ENCODE measurements around the gene TBL1X. TPM values are rescaled to one million over a fixed set of nuclear protein-coding genes. Genes with fewer than 3 reads are reported as not detected.

The TBL1X gene
- polyA plus RNA-seq, 4 donors, result 25.1 to 28.0 (median 27.7) TPM

GRCh38 chrX:9493936-9494335 is 29.1 kb downstream of the TBL1X start:
- no peak for DNase-seq (ENCODE audit: low read depth in 4 of 4, low spot score in 2 of 4)

DNA sequence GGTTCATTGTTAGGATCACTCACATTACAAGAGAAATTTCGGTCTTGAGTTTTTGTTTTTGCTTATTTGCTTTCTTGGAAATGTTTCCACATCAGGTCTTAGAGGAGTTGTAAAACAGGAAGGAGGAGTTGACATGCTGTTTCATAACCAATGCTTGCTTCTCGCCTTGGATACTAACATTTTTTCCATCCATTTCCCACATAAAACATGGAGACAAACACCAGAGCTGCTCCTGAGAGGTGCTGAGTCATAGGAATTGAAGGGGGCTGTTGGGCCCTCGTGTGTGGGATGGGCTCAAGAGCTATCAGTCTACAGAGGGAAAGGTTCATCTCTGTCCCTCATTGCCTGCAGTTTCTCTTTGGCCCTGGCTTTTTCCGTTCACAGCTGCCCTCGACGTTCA is 29.9 kb downstream of the TBL1X start:
- no peak for DNase-seq (ENCODE audit: low read depth in 4 of 4, low spot score in 2 of 4)

DNA sequence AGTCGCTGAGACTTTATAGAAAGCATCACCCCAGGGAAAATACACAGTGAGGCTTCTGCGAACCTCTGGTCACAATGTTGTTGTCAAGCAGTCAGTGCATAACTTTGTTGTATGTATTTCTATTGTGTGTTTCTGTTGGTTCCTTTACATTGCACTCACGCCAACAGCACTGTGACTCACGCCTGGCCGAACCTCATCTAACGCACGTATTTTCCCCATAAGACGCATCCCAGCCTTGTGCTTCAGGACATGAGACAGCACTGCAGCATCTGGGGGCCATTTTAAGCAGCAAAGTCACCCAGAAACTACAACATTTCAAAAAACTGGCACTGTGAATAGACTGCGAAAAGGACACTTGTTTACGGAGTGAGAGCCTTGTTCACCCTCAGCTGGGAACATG is 30.6 kb downstream of the TBL1X start:
- no peak for DNase-seq (ENCODE audit: low read depth in 4 of 4, low spot score in 2 of 4)

DNA sequence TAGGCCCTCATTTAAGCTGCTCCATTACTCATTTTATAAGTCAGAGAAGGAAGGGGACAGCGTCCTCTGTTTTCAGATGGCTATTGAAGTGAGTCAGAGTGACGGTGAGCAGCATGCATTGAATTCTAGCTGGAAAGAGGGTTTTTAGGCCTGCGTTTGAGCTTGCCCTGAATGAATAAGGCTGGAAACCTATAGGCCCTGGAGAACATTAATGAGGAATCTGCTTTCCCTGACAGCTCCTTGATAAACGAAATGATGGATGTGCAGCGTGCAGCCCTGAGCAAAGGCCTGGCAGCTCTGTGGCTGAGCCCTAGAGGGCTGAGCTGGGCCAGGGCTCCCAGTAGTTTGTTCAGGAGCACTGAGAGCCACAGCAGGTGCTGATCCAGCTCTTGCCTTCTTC is 33.4 kb downstream of the TBL1X start:
- DNase-seq (ENCODE audit: low read depth in 4 of 4, low spot score in 2 of 4), result no peak

- no peak for DNase-seq (ENCODE audit: low read depth in 4 of 4, low spot score in 2 of 4)
These were observed 35.7 kb downstream of the TBL1X start for GRCh38 chrX:9500584-9500983.

DNA sequence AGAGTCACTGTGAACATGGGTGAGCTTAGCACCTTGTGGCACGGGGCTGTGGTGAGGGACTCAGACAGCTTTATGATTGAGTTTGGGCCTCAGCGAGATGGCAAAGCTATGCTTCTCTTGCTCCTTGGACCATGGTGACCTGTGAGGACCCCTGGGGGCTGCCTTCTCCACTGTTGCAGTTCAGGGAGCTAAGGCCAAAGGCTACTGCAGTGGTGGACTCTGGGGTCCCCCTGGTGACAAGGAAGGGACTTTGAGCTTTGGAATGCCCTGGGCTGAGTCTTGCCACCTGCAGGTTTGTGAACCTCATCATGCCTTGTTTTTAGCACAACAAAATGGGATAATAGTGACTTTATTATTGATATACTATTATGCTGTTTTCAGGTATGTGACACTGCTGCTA is 36.5 kb downstream of the TBL1X start:
- DNase-seq (ENCODE audit: low read depth in 4 of 4, low spot score in 2 of 4), result no peak

- DNase-seq (ENCODE audit: low read depth in 4 of 4, low spot score in 2 of 4), result no peak
These were observed 38.4 kb downstream of the TBL1X start for GRCh38 chrX:9503261-9503660.

- no peak for DNase-seq (ENCODE audit: low read depth in 4 of 4, low spot score in 2 of 4)
These were observed 45.5 kb downstream of the TBL1X start for GRCh38 chrX:9510366-9510765.

GRCh38 chrX:9510980-9511379 is 46.1 kb downstream of the TBL1X start:
- no peak for DNase-seq (ENCODE audit: low read depth in 4 of 4, low spot score in 2 of 4)

- no peak for DNase-seq (ENCODE audit: low read depth in 4 of 4, low spot score in 2 of 4)
These were observed 50.6 kb downstream of the TBL1X start for GRCh38 chrX:9515489-9515888.

DNA sequence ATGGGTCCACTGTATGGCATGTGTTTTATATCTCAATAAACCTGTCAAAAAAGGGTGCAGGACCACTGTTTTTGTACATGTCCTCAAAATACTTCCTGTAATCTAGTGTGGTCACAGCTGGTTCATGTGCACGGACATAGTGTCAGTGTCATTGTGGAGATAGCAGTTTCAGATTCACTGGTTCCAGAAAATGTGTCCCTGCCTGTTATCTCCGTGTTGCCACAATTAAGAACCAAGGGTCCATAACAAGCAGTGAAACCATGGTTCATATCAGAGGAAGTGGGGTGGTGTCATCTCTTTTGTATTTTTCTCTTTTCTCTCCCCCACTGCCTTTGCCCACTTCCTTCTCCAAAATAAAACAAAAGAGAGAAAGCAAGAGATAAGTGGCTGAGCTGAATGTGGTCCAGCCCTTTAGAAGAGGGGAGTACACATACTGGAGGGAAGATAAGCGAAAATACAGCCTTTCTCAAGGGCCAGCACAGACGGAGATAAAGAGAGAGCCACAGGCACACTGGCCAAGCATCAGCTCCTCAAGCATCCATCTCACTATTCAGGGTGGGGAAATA is 51.2 kb downstream of the TBL1X start:
- no peak for DNase-seq (ENCODE audit: low read depth in 4 of 4, low spot score in 2 of 4)

DNA sequence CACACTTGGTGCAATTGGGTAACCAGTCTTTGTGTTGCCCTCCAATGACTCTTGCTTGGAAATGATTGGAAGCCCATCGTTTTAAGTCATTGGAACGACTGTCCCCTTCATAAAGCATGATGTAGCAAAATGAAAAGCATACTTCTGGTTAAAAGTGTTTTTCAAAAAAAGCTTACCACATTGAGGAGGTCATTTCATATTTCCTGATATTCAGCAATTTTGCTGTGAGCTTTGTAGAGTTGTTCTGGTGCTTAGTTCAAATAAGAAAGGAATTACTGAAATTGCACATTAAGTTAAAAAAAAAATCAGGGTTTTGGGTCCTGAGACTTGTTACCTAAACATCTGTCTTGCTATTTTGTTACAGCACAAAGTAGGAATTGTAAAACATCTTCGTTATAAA is 51.8 kb downstream of the TBL1X start:
- no peak for DNase-seq (ENCODE audit: low read depth in 4 of 4, low spot score in 2 of 4)

GRCh38 chrX:9518051-9518450 is 53.2 kb downstream of the TBL1X start:
- no peak for DNase-seq (ENCODE audit: low read depth in 4 of 4, low spot score in 2 of 4)

GRCh38 chrX:9518889-9519288 is 54.0 kb downstream of the TBL1X start:
- DNase-seq (ENCODE audit: low read depth in 4 of 4, low spot score in 2 of 4), result no peak

GRCh38 chrX:9519546-9520216 is 54.8 kb downstream of the TBL1X start:
- no peak for DNase-seq (ENCODE audit: low read depth in 4 of 4, low spot score in 2 of 4)

DNA sequence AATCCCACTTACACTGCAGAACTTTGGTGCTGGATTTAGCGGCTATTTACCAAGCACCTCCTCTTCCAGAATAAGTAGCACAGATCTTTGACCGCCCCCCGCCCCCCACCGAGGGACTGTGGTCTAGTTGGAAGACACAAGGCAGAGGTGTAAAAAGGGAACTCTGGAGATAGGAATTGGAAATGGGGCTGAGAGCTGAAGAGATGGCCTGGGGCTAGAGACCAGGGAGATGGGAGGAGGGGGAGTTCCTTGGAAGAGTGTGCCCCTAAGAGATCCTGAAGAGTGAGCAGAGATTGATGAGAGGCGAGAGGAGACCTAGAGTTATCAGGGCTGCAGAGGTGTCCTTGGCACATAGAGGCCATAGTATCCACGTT is 55.3 kb downstream of the TBL1X start:
- DNase-seq (ENCODE audit: low read depth in 4 of 4, low spot score in 2 of 4), result no peak

GRCh38 chrX:9522378-9523155 is 57.7 kb downstream of the TBL1X start:
- no peak for DNase-seq (ENCODE audit: low read depth in 4 of 4, low spot score in 2 of 4)

DNA sequence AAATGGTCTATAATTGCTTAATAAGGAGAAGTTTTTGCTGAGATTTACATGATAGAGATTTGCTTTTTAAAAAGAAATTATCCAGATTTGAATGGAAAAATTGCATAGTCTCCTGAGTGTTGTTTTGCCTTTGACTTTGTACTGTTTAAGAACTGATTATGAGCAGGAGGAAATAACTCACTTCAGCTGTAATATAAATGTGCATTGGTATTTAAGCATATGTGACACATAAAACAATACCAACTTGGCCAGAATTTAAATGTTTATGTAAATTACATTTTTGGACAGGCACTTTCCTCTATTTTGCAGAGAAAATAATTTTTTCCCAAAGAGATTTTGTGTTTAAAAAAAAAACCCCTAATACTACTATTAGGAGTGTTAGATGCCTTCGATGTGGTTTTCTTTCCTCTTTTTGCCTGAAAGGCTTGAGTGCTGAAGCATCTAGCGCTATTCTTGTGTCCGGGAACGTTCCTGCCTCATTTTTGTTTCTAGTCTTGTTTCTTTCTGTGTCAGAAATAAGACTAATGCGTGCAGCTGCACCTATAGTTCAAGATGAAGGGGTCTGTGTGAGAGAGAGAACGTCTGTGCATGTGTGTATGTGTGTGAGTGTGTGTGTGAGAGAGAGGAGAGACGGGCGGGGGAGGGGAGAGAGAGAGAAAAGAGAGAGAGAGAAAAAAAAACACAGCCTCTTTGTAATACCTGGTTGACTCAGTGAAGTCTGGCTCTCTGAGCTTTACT is 60.8 kb downstream of the TBL1X start:
- DNase-seq (ENCODE audit: low read depth in 4 of 4, low spot score in 2 of 4), result no peak

DNA sequence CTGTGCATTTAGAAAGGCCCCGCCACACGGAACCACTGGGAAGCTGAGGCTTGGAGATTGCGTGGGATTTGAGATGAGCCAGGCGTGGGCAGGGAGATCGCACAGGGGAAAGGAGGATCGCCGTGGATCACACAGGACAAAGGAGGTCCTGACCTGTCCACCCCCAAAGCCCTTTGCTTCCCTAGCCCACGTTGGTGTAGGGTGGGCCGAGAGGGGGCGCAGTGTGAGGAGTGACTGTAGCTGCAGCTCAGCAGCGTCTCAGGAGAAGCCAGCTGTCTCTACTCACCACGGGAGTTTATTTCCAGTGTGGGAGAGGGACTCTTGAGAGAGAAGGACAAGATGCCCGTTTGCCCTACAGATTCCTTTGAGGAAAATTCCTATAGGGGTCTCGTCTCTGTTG is 62.1 kb downstream of the TBL1X start:
- DNase-seq (ENCODE audit: low read depth in 4 of 4, low spot score in 2 of 4), result no peak

DNA sequence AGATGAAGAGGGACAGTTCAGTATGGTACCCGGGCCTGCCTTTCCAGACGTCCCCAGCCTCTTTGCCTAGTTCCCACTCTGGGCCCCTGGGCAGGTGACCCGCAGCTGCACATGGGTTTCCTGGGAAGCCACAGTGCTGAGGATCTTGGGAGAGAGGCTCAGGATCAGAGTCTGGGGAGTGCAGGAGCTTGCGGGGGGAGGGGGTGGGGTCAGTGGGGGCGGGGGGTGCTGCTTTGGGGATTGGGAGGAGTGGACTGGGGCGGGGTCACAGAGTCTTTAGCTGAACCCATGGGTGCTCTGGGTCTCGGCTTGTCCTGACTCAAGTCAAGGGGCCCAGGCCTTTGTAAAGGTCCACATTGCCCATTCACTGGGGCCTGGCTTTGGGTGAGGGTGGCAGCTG is 63.6 kb downstream of the TBL1X start:
- no peak for DNase-seq (ENCODE audit: low read depth in 4 of 4, low spot score in 2 of 4)

- DNase-seq (ENCODE audit: low read depth in 4 of 4, low spot score in 2 of 4), result no peak
These were observed 64.4 kb downstream of the TBL1X start for GRCh38 chrX:9529223-9529622.

Measured in left renal cortex interstitium (tissue), 4 donors.